ENCODE data around the gene CYP11A1.

- TF ChIP-seq CEBPB (IDR thresholded peaks at IDR 0.05; ENCODE audit: borderline replicate concordance in 1 of 2, low read depth in 2 of 2, low read length in 2 of 2) (no peak), MLLT1 (IDR thresholded peaks at IDR 0.05) (no peak), CTCF (IDR thresholded peaks at IDR 0.05 in 2 of 3, conservative IDR thresholded peaks at IDR 0.05 in 1 of 3; ENCODE audit: control insufficient read depth in 2 of 3, extremely low read depth in 1 of 3, insufficient read depth in 1 of 3, low read depth in 3 of 3, low read length in 3 of 3) (no peak), NRF1 (conservative IDR thresholded peaks at IDR 0.05; ENCODE audit: low read depth, low read length) (no peak), HDAC6 (IDR thresholded peaks at IDR 0.05; ENCODE audit: unreplicated experiment) (no peak), ATF3 (IDR thresholded peaks at IDR 0.05; ENCODE audit: borderline replicate concordance, extremely low read depth, low read depth, low read length) (no peak), TARDBP (IDR thresholded peaks at IDR 0.05; ENCODE audit: borderline replicate concordance) (no peak), BHLHE40 (IDR thresholded peaks at IDR 0.05; ENCODE audit: borderline replicate concordance in 1 of 2, low read depth in 2 of 2, low read length in 1 of 2) (no peak), POLR2A (IDR thresholded peaks at IDR 0.05; ENCODE audit: low read depth, low read length) (no peak), USF2 (IDR thresholded peaks at IDR 0.05; ENCODE audit: borderline replicate concordance, low read depth, low read length) (no peak), REST (IDR thresholded peaks at IDR 0.05; ENCODE audit: low read depth, low read length) (no peak), POLR2AphosphoS2 (IDR thresholded peaks at IDR 0.05; ENCODE audit: low read depth, low read length) (no peak)
These were observed 73.4 kb downstream of the CYP11A1 start for GRCh38 chr15:74294010-74294409.
